IMR-90 (cell line): ENCODE results near the gene TJAP1. TPM values are rescaled to one million over a fixed set of nuclear protein-coding genes. Genes with fewer than 3 reads are reported as not detected.

Source experiments
- ATAC-seq: fragments of 200-7000 bp; cut with Tn5 transposase; 2 replicates; pipeline ENCODE4 v1.9.1; 2020; ENCODE audit warnings: low read depth, mild to moderate bottlenecking, moderate library complexity
- BruUV-seq: library from RNA; stranded (reverse); fragments of 400-500 nt; replicated peaks from 2 replicates; lab custom pipeline; 2021; lab: Mats Ljungman, UMichigan
- CTCF ChIA-PET: fragments of 300-600 bp; formaldehyde crosslinking; extraction: SDS; loops from one replicate; lab custom pipeline; 2021; ENCODE audit warnings: antibody characterized with exemption; lab: Yijun Ruan, JAX
- POLR2A ChIA-PET: fragments of 300-600 bp; sonication (Branson Sonifier 250); formaldehyde crosslinking; loops from one replicate; lab custom pipeline; 2022; ENCODE audit warnings: antibody characterized with exemption; ENCODE audit not compliant: unreplicated experiment; lab: Charles Lee
- DNase-seq: peaks from one replicate; pipeline ENCODE4 v3.0.0; 2013
- H2AFZ ChIP-seq: replicated peaks from 2 replicates; pipeline ENCODE3; 2013; ENCODE audit warnings: low read length, mild to moderate bottlenecking; ENCODE audit not compliant: poor library complexity
- H2AK5ac ChIP-seq: 2 replicates; pipeline ENCODE4 v1.6.1; 2013; ENCODE audit warnings: low read depth, low read length, inconsistent platforms
- H2AK9ac ChIP-seq: replicated peaks from 2 replicates; pipeline ENCODE3; 2013; ENCODE audit warnings: mild to moderate bottlenecking, low read depth, low read length, moderate library complexity; ENCODE audit not compliant: poor library complexity
- H2BK120ac ChIP-seq: 2 replicates; pipeline ENCODE4 v1.6.1; 2013; ENCODE audit warnings: low read depth, low read length, inconsistent platforms
- H2BK15ac ChIP-seq: 3 replicates; pipeline ENCODE4 v1.6.1; 2013; ENCODE audit warnings: low read depth, low read length, inconsistent platforms
- H2BK20ac ChIP-seq: 2 replicates; pipeline ENCODE4 v1.6.1; 2013; ENCODE audit warnings: low read depth, mild to moderate bottlenecking, inconsistent platforms, low read length, moderate library complexity
- H2BK5ac ChIP-seq: 2 replicates; pipeline ENCODE4 v1.6.1; 2013; ENCODE audit warnings: mild to moderate bottlenecking, low read depth, low read length, inconsistent platforms; ENCODE audit not compliant: poor library complexity, severe bottlenecking
- H3K14ac ChIP-seq: replicated peaks from 2 replicates; pipeline ENCODE4 v1.6.1; 2013; ENCODE audit warnings: low read depth, low read length, inconsistent platforms
- H3K18ac ChIP-seq: 2 replicates; pipeline ENCODE4 v1.6.1; 2013; ENCODE audit warnings: low read depth, low read length, control low read depth
- H3K23ac ChIP-seq: 2 replicates; pipeline ENCODE4 v1.6.1; 2013; ENCODE audit warnings: low read depth, low read length, inconsistent platforms
- H3K27ac ChIP-seq: 2 replicates; pipeline ENCODE4 v1.5.1; 2013; ENCODE audit warnings: mild to moderate bottlenecking, control low read depth, low read length; ENCODE audit not compliant: insufficient read depth
- H3K27me3 ChIP-seq: 2 replicates; pipeline ENCODE4 v1.6.1; 2013; ENCODE audit warnings: low read length; ENCODE audit not compliant: control insufficient read depth, insufficient read depth
- H3K36me3 ChIP-seq: 2 replicates; pipeline ENCODE4 v1.6.1; 2013; ENCODE audit warnings: low read length, mixed read lengths; ENCODE audit not compliant: control insufficient read depth, insufficient read depth
- H3K4ac ChIP-seq: 2 replicates; pipeline ENCODE4 v1.6.1; 2013; ENCODE audit warnings: low read depth, low read length, inconsistent platforms
- H3K4me1 ChIP-seq: 2 replicates; pipeline ENCODE4 v1.6.1; 2013; ENCODE audit warnings: low read length, mixed read lengths; ENCODE audit not compliant: control insufficient read depth, insufficient read depth
- H3K4me2 ChIP-seq: 2 replicates; pipeline ENCODE4 v1.6.1; 2013; ENCODE audit warnings: low read depth, mild to moderate bottlenecking, control low read depth, low read length, moderate library complexity
- H3K4me3 ChIP-seq: 2 replicates; pipeline ENCODE4 v1.5.1; 2013; ENCODE audit warnings: low read depth, mild to moderate bottlenecking, control low read depth, low read length, moderate library complexity; ENCODE audit not compliant: insufficient read depth
- H3K56ac ChIP-seq: 2 replicates; pipeline ENCODE4 v1.6.1; 2013; ENCODE audit warnings: low read length, inconsistent platforms; ENCODE audit not compliant: insufficient read depth; ENCODE audit errors: extremely low read depth
- H3K79me1 ChIP-seq, 2 experiments: 2 replicates each; pipeline ENCODE4 v1.6.1; 2013; ENCODE audit warnings: low read length in 2 of 2, inconsistent platforms in 1 of 2, low read depth in 1 of 2
- H3K9ac ChIP-seq: 2 replicates; pipeline ENCODE4 v1.6.1; 2013; ENCODE audit warnings: low read depth, low read length, control low read depth
- H3K9me1 ChIP-seq: 2 replicates; pipeline ENCODE4 v1.6.1; 2013; ENCODE audit warnings: low read length, inconsistent platforms; ENCODE audit not compliant: insufficient read depth
- H3K9me3 ChIP-seq: 2 replicates; pipeline ENCODE4 v1.6.1; 2013; ENCODE audit warnings: low read length; ENCODE audit not compliant: control insufficient read depth, insufficient read depth
- H4K20me1 ChIP-seq: 2 replicates; pipeline ENCODE4 v1.6.1; 2013; ENCODE audit warnings: low read length, inconsistent platforms; ENCODE audit not compliant: insufficient read depth
- H4K5ac ChIP-seq: 2 replicates; pipeline ENCODE4 v1.6.1; 2013; ENCODE audit warnings: mild to moderate bottlenecking, low read depth, low read length, control low read depth
- H4K8ac ChIP-seq, 2 experiments: 2 replicates each; pipeline ENCODE4 v1.6.1; 2013; ENCODE audit warnings: low read depth in 2 of 2, low read length in 2 of 2, control low read depth in 1 of 2, inconsistent platforms in 1 of 2
- H4K91ac ChIP-seq: 2 replicates; pipeline ENCODE4 v1.6.1; 2013; ENCODE audit warnings: low read depth, low read length, inconsistent platforms; ENCODE audit not compliant: insufficient read depth
- BHLHE40 ChIP-seq: fragments of 150-350 bp; IDR thresholded peaks from 2 replicates; pipeline ENCODE4 v1.6.1; 2016; ENCODE audit warnings: mild to moderate bottlenecking, low read depth, low read length
- FOS ChIP-seq: fragments of 150-350 bp; IDR thresholded peaks from 2 replicates; pipeline ENCODE4 v1.6.1; 2016; ENCODE audit warnings: low read depth, low read length
- MAZ ChIP-seq: IDR thresholded peaks from 2 replicates; pipeline ENCODE4 v1.6.1; 2012; ENCODE audit warnings: low read depth, mild to moderate bottlenecking, low read length, improper control_type of control experiment, moderate library complexity, borderline replicate concordance
- POLR2A ChIP-seq: IDR thresholded peaks from 2 replicates; pipeline ENCODE4 v1.6.1; 2012; ENCODE audit warnings: mild to moderate bottlenecking, low read depth, low read length
- RFX5 ChIP-seq: IDR thresholded peaks from 2 replicates; pipeline ENCODE4 v1.8.0; 2012; ENCODE audit warnings: low read depth, mild to moderate bottlenecking, low read length, moderate library complexity
- SMC3 ChIP-seq: fragments of 150-350 bp; IDR thresholded peaks from 2 replicates; pipeline ENCODE4 v1.6.1; 2016; ENCODE audit warnings: low read depth, mild to moderate bottlenecking, antibody characterized with exemption, low read length, moderate library complexity
- WGBS, 2 experiments: methylation state at CpG; one replicate each; pipeline versions ENCODE4 v1.1.5 to v1.1.7; 2013; ENCODE audit warnings: missing lambda C conversion rate in 2 of 2; ENCODE audit not compliant: insufficient read length in 1 of 2; ENCODE audit errors: extremely low coverage in 2 of 2; 5-methylcytosine and 5-hydroxymethylcytosine counted together
- dilution Hi-C: fragments of 300-500 bp; cut with HindIII; formaldehyde crosslinking; loops from one replicate; pipeline ENCODE4 v1.14.3; 2018; ENCODE audit warnings: low sequenced_read_pairs; ENCODE audit not compliant: unreplicated experiment
- in situ Hi-C: fragments of 300-500 bp; cut with MboI; formaldehyde crosslinking; loops from 3 replicates; pipeline ENCODE4 v1.14.3; 2019; ENCODE audit warnings: low sequenced_read_pairs, inconsistent platforms, mixed read lengths
- intact Hi-C: fragments of 100-400 bp; cut with micrococcal nuclease; formaldehyde crosslinking; loops from 2 replicates; pipeline ENCODE4 v1.10.0; 2022
- polyA plus RNA-seq, 3 experiments: library from polyadenylated mRNA; depleted of rRNA; stranded (reverse); fragments of >200 nt; gene quantifications; 2 replicates each; pipeline ENCODE4 v1.2.3, GENCODE V29; 2012; ENCODE audit warnings: low replicate concordance in 1 of 3
- total RNA-seq: library from RNA; depleted of rRNA; stranded (reverse); fragments of >200 nt; gene quantifications from 2 replicates; pipeline ENCODE4 v1.2.3, GENCODE V29; 2012
- TF ChIP-seq, protein P1 (sequence below): fragments of 150-350 bp; IDR thresholded peaks from 2 replicates; pipeline ENCODE4 v1.6.1; 2016; ENCODE audit warnings: low read depth, mild to moderate bottlenecking, low read length, moderate library complexity, borderline replicate concordance
- TF ChIP-seq, protein P2 (sequence below): conservative IDR thresholded peaks from 2 replicates; pipeline ENCODE4 v1.5.1; 2012; ENCODE audit warnings: mild to moderate bottlenecking, low read depth, low read length, improper control_type of control experiment

The TJAP1 gene
- total and polyA plus RNA-seq, 2 of the 4 experiments (the other 2 are of a cell fraction), result 12.2 to 34.2 TPM

DNA sequence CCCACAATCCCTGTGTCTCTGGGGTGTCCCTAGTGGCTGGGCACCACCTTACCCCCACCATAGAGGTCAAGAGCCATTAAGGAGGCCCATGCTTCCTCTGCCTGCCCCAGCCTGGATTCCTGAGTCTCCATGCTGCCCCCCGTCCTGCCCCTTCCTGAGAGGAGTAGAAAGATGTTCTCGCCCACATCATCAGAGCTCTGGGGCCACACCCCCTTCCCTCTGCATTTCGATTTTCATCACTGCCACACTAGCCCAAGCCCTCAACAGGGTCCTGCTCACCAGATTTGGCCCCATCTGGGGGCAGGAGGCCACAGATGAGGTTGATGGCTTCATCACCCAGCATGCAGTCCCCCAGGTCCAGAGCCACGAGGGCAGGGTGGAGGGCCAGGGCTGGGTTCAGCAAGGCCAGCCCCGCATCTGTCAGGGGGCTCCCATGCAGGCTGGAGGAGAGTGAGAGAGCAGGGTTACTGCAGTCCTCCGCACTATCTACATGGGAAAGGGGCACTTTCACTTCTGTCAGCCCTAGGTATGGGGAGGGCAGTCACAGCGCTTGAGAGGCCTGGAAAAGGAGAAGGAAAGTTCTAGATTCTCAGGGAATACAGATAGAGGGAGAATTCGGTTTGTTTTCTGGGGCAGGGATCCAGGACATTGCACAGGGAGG is 31.2 kb downstream of the TJAP1 start:
- Histone ChIP-seq H4K8ac (no peak overlapping the region), H3K9me3 (no peaks in the 10 kb centered on the region), H3K18ac (no peak overlapping the region), H2AK9ac (peak overlapping the region; percentile 84), H3K4ac (no peak overlapping the region), H2AK5ac (no peak overlapping the region), H3K9ac (no peak overlapping the region), H4K20me1 (peaks cover 10% of the 10 kb centered on the region; the same call in 1 of the 2 replicates), H3K36me3 (peaks cover 44% of the 10 kb centered on the region), H3K4me1 (peaks cover 4% of the 10 kb centered on the region), H3K56ac (no peak overlapping the region), H2BK120ac (no peak overlapping the region), H2BK20ac (no peak overlapping the region), H3K27ac (no peak overlapping the region), H4K91ac (no peak overlapping the region), H3K27me3 (no peaks in the 10 kb centered on the region), H2BK5ac (no peak overlapping the region), H3K79me1 (peaks cover 0 to 14% of the 10 kb centered on the region in 2 experiments; a peak in 1 of 4 replicates), H3K14ac (no peak overlapping the region), H2AFZ (no peak overlapping the region), H2BK15ac (no peak overlapping the region), H3K4me3 (no peak overlapping the region), H4K5ac (no peak overlapping the region), H3K9me1 (peaks cover 3% of the 10 kb centered on the region; the same call in 1 of the 2 replicates), H3K4me2 (no peak overlapping the region), H3K23ac (no peak overlapping the region)
- in situ Hi-C loops, result no loop called here
- TF ChIP-seq POLR2A (no peak), SMC3 (no peak), RFX5 (no peak), BHLHE40 (no peak), FOS (no peak), MAZ (no peak)
- TF ChIP-seq, protein P1, sequence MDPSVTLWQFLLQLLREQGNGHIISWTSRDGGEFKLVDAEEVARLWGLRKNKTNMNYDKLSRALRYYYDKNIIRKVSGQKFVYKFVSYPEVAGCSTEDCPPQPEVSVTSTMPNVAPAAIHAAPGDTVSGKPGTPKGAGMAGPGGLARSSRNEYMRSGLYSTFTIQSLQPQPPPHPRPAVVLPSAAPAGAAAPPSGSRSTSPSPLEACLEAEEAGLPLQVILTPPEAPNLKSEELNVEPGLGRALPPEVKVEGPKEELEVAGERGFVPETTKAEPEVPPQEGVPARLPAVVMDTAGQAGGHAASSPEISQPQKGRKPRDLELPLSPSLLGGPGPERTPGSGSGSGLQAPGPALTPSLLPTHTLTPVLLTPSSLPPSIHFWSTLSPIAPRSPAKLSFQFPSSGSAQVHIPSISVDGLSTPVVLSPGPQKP, result no peak
- TF ChIP-seq, protein P2, sequence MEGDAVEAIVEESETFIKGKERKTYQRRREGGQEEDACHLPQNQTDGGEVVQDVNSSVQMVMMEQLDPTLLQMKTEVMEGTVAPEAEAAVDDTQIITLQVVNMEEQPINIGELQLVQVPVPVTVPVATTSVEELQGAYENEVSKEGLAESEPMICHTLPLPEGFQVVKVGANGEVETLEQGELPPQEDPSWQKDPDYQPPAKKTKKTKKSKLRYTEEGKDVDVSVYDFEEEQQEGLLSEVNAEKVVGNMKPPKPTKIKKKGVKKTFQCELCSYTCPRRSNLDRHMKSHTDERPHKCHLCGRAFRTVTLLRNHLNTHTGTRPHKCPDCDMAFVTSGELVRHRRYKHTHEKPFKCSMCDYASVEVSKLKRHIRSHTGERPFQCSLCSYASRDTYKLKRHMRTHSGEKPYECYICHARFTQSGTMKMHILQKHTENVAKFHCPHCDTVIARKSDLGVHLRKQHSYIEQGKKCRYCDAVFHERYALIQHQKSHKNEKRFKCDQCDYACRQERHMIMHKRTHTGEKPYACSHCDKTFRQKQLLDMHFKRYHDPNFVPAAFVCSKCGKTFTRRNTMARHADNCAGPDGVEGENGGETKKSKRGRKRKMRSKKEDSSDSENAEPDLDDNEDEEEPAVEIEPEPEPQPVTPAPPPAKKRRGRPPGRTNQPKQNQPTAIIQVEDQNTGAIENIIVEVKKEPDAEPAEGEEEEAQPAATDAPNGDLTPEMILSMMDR, result no peak
- ATAC-seq (no peak), DNase-seq (no peak)
- dilution Hi-C loops, result no loop called here
- ChIA-PET POLR2A (no interaction called here), CTCF (interaction anchor here (1.0 kb wide), 1 partner anchor 8 kb away, joined by 3 read pairs; the partner anchor contains the start of genes POLR1C and YIPF3)
- intact Hi-C loops, result no loop called here
- no TSS peak for BruUV-seq
- WGBS, 2 experiments, result 53% methylated on average over 2 of the region's 8 CpGs; no CpG with 5 or more reads in 1 of the 2 experiments
